DMS79 treated with DMSO at 0.1 percent for 48 hours (cell line): ENCODE measurements around the gene DCP1B.

Experiments
- DNase-seq: peaks from one replicate; lab custom pipeline; 2025; lab: John Stamatoyannopoulos, UW

The DCP1B gene

GRCh38 chr12:2017546-2018337 lies 13.5 kb upstream of the DCP1B start:
- DNase-seq, result peak; percentile 31

- DNase-seq, result no peak
Measured at GRCh38 chr12:2016862-2017545, 12.7 kb upstream of the DCP1B start.

GRCh38 chr12:2014231-2014630 lies 10.0 kb upstream of the DCP1B start:
- no peak for DNase-seq

GRCh38 chr12:2013527-2014223 lies 9.4 kb upstream of the DCP1B start:
- no peak for DNase-seq

GRCh38 chr12:2013086-2013485 lies 8.8 kb upstream of the DCP1B start:
- no peak for DNase-seq

GRCh38 chr12:2011643-2012607 lies 7.7 kb upstream of the DCP1B start:
- DNase-seq, result peak; percentile 24

- DNase-seq, result no peak
Measured at GRCh38 chr12:2009623-2010022, 5.4 kb upstream of the DCP1B start.

GRCh38 chr12:2008677-2009076 lies 4.4 kb upstream of the DCP1B start:
- no peak for DNase-seq

GRCh38 chr12:2003676-2004112 lies 563 bp downstream of the DCP1B start:
- DNase-seq, result peak; percentile 73

GRCh38 chr12:1995205-1995896 lies 8.9 kb downstream of the DCP1B start:
- DNase-seq, result no peak

- no peak for DNase-seq
Measured at GRCh38 chr12:1994429-1995143, 9.7 kb downstream of the DCP1B start.

- DNase-seq, result no peak
Measured at GRCh38 chr12:1993871-1994371, 10.3 kb downstream of the DCP1B start.

GRCh38 chr12:1993341-1993740 lies 10.9 kb downstream of the DCP1B start:
- DNase-seq, result no peak

- no peak for DNase-seq
Measured at GRCh38 chr12:1992732-1993131, 11.5 kb downstream of the DCP1B start.

GRCh38 chr12:1989111-1989510 lies 15.1 kb downstream of the DCP1B start:
- DNase-seq, result no peak

- no peak for DNase-seq
Measured at GRCh38 chr12:1984759-1985158, 19.5 kb downstream of the DCP1B start.

- DNase-seq, result no peak
Measured at GRCh38 chr12:1980282-1980681, 24.0 kb downstream of the DCP1B start.

GRCh38 chr12:1978078-1978862 lies 26.0 kb downstream of the DCP1B start:
- DNase-seq, result no peak

GRCh38 chr12:1977588-1977987 lies 26.7 kb downstream of the DCP1B start:
- no peak for DNase-seq
